Esophagus squamous epithelium (tissue), 4 donors: Measurements from ENCODE around the gene TWIST2.

ENCODE experiments used
- CTCF ChIP-seq, 6 experiments: fragments of 450-650 bp in 4 of 6; fragments of 200-600 bp in 2 of 6; sonication (generic) in 2 of 6; IDR thresholded peaks; one replicate each; pipeline ENCODE4 v1.5.1; 2016 to 2019; ENCODE audit warnings: antibody characterized with exemption in 6 of 6, mild to moderate bottlenecking in 4 of 6, moderate library complexity in 4 of 6
- POLR2A ChIP-seq, 4 donors: fragments of 450-650 bp; IDR thresholded peaks; one replicate each; pipeline ENCODE4 v1.6.1; 2017; ENCODE audit warnings: antibody characterized with exemption in 4 of 4, mild to moderate bottlenecking in 4 of 4, moderate library complexity in 3 of 4

GRCh38 chr2:238847841-238848690 is at the start of gene TWIST2:
- peak in 2 of 4 donors; percentile 65 to 75 for TF ChIP-seq POLR2A (IDR thresholded peaks at IDR 0.05)
- no peak for TF ChIP-seq CTCF (IDR thresholded peaks at IDR 0.05)
